HG03280 (cell line): Measurements from ENCODE around the gene MAP2.

Experiments used
- ATAC-seq: cut with Tn5 transposase; IDR thresholded peaks from one replicate; pipeline ENCODE4 v1.9.1; 2021; ENCODE audit warnings: mild to moderate bottlenecking, moderate library complexity; ENCODE audit not compliant: unreplicated experiment

The MAP2 gene

GRCh38 chr2:209523867-209524266 is 100.0 kb downstream of the MAP2 start:
- ATAC-seq = peak; percentile 49

GRCh38 chr2:209525331-209525730 is 101.5 kb downstream of the MAP2 start:
- no peak for ATAC-seq

DNA sequence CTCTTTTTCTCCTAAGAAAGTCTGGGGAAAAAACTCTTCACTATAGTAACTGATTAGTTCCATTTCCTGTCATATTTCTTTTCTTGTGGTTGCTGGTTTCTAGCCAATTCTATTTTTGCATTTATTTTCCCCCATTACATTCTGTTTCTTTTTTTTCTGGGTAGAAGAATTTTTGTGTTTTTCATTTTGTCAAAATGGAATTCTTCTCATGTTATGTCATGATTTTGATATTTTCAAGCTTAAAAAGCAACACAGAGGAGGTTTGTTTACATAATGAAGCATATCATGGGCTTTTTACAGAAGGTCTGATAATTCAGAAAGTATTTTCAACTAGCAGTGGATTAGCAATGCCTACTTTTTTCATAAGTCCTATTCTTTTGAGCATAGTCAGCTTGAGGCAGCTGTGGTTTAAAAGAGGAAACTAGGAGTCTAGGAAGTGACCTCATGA is 102.0 kb downstream of the MAP2 start:
- no peak for ATAC-seq

- ATAC-seq = no peak
Measured at GRCh38 chr2:209526561-209526960, 102.7 kb downstream of the MAP2 start.

DNA sequence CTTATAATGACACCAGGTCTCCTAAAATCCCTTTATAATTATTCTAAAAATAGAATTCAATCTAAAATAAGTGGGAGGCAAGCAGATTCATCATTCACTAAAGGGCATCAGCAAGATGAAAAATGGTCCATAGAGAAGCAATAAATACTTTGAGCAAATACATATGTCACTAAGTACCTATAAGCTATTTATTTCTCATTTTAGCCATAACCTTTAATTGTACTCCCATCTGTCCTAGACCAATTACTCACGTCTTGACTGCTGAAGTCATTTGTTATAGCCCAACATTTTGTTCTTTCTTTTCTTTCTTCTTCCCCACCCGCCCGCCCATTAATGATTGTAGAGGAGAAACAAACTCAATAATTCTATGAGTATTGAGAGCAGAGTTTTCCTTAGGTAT is 105.7 kb downstream of the MAP2 start:
- no peak for ATAC-seq

DNA sequence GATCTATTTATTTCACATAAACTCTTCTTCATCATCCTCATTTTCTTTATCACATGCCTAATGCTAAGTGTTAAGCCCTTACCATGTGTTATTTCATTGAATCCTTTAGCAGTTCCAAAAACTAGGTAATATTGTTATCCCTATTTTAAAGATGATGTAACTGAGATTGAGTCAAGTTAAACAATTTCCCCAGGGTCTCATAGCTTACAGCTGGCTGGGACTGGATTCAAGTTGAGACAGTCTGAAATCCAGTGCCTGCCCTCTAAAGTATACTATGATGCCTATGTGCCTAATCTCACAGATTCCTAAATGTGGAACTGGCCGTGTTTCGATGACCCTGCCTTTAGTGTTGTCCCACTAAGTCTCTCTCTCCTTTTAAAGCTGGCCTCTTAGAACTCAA is 108.5 kb downstream of the MAP2 start:
- no peak for ATAC-seq

- ATAC-seq = no peak
Measured at GRCh38 chr2:209533391-209533790, 109.5 kb downstream of the MAP2 start.

DNA sequence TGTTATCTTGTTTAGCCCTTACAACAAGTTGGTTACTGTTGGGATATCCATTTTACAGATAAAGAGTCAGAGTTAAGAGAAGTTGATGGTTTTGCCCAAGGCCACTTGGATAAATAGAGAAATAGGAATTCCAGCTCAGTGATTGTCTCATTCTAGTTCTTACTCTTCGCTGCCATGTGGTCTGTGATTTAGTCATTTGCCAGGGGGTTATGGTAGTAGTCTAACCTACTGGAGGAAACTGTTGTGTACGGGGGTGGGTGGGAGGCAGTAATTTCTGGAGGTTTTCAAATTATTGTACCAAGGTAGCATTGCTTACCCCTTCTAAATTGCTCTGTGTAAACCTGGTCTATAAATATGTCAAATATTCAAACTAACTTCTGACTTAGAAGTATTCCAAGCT is 110.4 kb downstream of the MAP2 start:
- no peak for ATAC-seq

- no peak for ATAC-seq
Measured at GRCh38 chr2:209536363-209536762, 112.5 kb downstream of the MAP2 start.

DNA sequence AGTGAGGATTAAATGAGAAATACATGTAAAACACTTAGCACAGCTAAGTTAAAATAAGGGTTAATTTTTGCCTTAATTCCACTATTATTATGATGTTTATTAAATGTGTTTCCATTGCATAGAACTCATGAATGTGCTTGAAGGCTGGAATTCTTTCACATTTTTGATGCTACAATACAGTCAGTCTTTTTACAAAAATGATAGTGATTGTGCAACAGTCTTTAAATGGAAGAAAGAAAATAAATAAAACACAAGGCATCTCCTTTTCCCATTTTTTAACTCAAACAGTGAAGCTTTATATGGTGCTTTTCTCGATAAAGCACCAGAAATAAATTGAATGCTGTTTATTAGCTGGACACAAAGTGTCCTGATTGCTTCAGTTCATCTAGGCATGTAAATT is 123.9 kb downstream of the MAP2 start:
- no peak for ATAC-seq

DNA sequence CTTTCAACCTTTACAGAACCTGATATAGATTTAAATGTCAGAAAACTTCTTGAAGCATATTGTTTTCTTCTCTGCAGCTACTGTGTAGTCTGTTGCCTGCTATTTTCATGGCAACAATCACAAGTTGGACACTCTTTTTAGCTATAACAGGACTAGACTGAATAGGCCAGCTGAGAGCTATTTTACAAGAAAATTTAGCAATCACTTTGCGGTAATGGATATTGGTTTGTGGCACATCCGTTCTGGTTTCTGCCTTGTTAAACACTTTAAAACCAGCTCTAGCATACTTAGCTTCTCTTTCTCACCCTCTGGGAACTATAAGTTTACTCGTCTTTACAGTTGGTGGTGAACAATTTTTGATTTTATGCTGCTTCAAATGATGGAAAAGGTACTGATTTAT is 125.7 kb downstream of the MAP2 start:
- no peak for ATAC-seq

DNA sequence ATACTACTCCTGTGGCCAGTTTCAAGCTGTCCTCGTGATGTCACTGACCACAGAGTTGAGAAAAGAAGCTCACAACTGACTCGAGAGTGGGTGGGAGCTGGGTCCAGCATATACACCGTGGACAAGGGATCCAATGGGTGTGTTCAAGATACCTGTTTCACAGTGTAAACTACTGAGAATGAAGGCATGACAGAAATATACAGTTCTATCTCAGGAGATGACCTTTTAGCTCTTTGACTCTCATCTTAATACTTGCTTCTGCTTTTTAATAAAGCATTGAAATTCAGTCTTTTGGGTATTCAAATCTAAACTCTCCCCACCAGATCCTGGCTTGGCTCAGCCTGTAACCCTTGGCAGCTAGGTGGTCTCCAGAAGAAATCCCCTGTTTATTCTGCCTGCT is 130.1 kb downstream of the MAP2 start:
- ATAC-seq = no peak

DNA sequence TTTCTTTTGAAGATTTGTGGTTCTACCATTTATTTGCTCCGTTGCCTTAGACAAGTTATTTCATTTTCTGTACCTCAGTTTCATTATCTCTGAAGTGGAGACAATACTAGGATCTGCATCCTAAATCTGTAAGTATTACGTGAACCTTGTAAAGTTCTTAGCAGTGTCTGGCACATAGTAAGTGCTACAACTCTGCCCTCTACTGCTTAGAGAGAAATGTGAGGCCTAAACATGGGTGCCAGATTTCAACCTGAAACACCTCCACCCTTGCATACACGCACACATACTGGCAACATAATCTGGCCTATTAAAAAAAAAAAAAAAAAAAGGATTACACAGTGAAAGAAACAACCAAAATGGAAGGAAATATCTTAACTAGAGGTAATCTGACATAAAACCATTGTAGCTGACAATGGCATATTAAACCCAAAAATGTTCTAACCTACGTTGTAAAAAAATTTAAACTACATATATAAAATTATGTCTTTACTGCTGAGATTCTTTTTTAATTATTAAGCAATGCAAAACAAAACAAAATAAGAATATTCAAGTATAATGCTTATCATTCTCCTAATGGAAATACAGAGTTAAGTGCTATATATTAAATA is 132.6 kb downstream of the MAP2 start:
- ATAC-seq = no peak

GRCh38 chr2:209560911-209561310 is 137.1 kb downstream of the MAP2 start:
- ATAC-seq = no peak

- ATAC-seq = no peak
Measured at GRCh38 chr2:209563453-209563852, 139.6 kb downstream of the MAP2 start.

DNA sequence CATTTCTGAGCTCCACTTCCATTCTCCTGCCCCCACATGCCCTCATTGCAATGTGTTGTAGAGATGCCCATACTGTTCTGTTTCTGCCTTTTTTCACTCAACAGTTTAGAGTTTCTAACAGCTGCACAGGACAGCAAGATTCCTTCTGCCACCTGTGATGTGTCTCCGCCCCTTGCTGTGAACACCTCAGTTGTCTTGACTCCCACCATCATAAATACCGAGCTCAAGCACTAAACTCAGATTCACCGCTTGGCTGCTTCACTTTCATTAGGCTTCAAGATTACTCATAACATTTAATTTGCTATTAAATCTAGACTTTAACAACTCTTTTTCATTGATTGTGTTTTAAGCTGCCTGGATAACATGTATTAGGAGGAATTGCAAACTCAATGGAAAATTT is 141.0 kb downstream of the MAP2 start:
- no peak for ATAC-seq

DNA sequence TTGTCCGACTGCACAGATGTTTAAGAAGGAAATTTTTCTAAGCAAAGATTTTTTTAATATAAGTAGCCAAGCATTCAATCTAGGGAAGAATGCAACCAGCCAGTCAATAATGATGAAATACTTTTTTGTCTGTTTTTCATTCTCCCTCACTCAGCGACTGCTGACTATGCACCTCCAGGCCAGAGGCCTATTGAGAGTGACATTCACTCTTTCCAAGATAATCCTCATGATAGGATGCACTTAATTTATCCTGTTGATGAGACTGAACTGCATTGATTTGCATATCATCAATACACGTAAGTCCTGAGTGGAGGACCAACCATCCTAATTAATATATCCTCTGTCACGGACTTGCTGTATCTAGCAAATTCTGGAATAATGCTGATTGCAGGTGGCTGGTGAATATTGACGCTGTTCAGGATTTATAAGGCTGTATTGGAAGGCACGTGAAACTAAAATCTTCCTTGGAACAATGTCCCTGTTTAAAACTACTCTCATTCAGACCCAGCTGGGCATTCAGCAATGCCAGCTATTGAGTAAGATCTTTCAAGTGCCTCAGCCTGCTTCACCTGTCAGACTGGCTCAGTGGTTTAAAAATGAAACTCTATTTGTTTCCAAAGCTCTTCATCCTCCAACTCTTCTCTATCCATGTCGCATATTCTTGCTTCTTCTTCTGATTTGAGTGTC is 142.2 kb downstream of the MAP2 start:
- ATAC-seq = no peak

DNA sequence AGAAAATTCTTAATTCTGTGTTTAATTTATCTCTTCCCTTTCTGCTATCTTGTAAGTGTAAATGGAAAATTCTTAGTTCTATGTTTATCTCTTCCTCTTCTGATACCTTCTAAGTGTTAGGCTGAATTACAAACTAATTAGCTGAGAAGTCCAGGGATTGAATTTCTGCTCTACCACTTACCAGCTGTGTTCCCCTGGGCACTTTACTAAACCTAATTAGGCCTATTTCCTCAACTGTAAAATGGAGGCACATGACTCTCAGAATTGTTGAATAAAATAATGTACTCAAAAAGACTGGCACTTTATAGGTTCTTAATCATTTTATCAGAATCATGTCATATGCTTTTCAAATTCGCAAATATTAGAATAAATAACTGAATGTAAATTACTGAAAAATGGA is 146.3 kb downstream of the MAP2 start:
- ATAC-seq = no peak

GRCh38 chr2:209574515-209574914 is 150.7 kb downstream of the MAP2 start:
- no peak for ATAC-seq

GRCh38 chr2:209577376-209578357 is 153.8 kb downstream of the MAP2 start:
- ATAC-seq = no peak

DNA sequence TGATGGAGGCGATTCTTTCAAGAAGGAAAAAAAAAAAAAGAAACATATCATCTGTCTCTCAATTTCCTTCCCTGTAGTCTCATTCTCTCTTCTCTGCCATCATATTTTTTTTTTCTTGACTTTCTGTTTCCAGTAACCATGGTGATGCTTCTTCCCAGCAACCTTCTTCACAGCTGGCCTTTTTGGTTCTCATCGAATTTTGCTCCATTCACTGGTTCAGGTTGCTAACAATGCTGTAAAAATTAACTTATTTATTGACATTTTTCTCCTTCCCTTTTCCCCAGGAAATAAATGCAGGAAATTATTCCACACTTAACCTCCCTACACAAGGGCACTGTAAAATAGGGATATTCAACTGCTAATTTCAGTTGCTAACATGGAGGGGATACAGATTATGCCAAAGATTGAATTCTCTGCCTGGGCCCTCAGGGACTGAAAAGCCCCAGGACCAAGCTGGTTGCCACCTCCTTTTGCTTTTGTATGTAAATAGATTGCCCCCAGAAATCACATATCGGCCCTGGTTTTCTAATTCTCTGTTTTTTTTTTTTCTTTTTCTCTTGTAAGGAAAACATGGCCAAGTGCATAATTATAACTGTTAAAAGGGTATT is 154.7 kb downstream of the MAP2 start:
- no peak for ATAC-seq
